K562 (cell line): ENCODE results near the gene IFNGR1.

Experiments used
- CEBPG ChIP-seq, 3 experiments: fragments of 200-800 bp in 1 of 3; sonication (Bioruptor generic) in 1 of 3; sonication (generic) in 1 of 3; formaldehyde crosslinking in 1 of 3; IDR thresholded peaks in 2 of 3; conservative IDR thresholded peaks in 1 of 3; 2 replicates each; pipeline versions ENCODE4 v1.6.1 to v1.8.0; 2016 to 2022; ENCODE audit warnings: missing compliant biosample characterization in 2 of 3, missing genetic modification characterization in 2 of 3, mild to moderate bottlenecking in 1 of 3, missing genetic modification reagents in 1 of 3
- CHCHD3 ChIP-seq: fragments of 250-450 bp; sonication (Bioruptor Pico); IDR thresholded peaks from 2 replicates; pipeline ENCODE4 v2.1.2; 2022; ENCODE audit warnings: mild to moderate bottlenecking
- EP300 ChIP-seq: IDR thresholded peaks from 2 replicates; pipeline ENCODE4 v1.6.1; 2012; ENCODE audit warnings: low read length, improper control_type of control experiment
- FOS ChIP-seq: IDR thresholded peaks from 3 replicates; pipeline ENCODE4 v1.6.1; 2011; ENCODE audit not compliant: insufficient read length; ENCODE audit errors: extremely low read depth
- GATA2 ChIP-seq: sonication (generic); formaldehyde crosslinking; IDR thresholded peaks from 2 replicates; pipeline ENCODE4 v1.4.0; 2020; ENCODE audit warnings: mild to moderate bottlenecking, missing genetic modification reagents
- HSF4 ChIP-seq: fragments of 250-450 bp; sonication (Bioruptor Pico); IDR thresholded peaks from 2 replicates; pipeline ENCODE4 v2.1.2; 2022; ENCODE audit warnings: mild to moderate bottlenecking, moderate library complexity, borderline replicate concordance
- KAT2B ChIP-seq: IDR thresholded peaks from one replicate; pipeline ENCODE4 v1.6.1; 2012; ENCODE audit warnings: low read depth, mild to moderate bottlenecking, control low read depth, inconsistent platforms, low read length, moderate library complexity
- PCBP2 ChIP-seq: fragments of 200-400 bp; formaldehyde crosslinking; IDR thresholded peaks from 2 replicates; pipeline ENCODE4 v1.6.1; 2018; ENCODE audit warnings: low read length, low read depth, mild to moderate bottlenecking, moderate library complexity; ENCODE audit not compliant: poor library complexity, severe bottlenecking
- RBM34 ChIP-seq: fragments of 200-400 bp; formaldehyde crosslinking; IDR thresholded peaks from 2 replicates; pipeline ENCODE4 v1.6.1; 2018; ENCODE audit warnings: low read length, borderline replicate concordance; ENCODE audit not compliant: insufficient read depth
- RNF2 ChIP-seq: sonication (generic); IDR thresholded peaks from 2 replicates; pipeline ENCODE4 v1.6.1; 2016
- TRIM24 ChIP-seq, 2 experiments: fragments of 450-650 bp; IDR thresholded peaks; 2 replicates each; pipeline ENCODE4 v1.6.1; 2016
- YY1 ChIP-seq, 3 experiments: IDR thresholded peaks; 2 replicates each; pipeline ENCODE4 v1.6.1; 2011; ENCODE audit warnings: low read length in 2 of 3, mild to moderate bottlenecking in 2 of 3, moderate library complexity in 2 of 3, borderline replicate concordance in 1 of 3, control low read depth in 1 of 3, low read depth in 1 of 3; ENCODE audit not compliant: insufficient read depth in 3 of 3, insufficient replicate concordance in 2 of 3, control insufficient read depth in 1 of 3, insufficient read length in 1 of 3; ENCODE audit errors: extremely low read depth in 1 of 3
- ZC3H4 ChIP-seq: sonication (generic); formaldehyde crosslinking; IDR thresholded peaks from 2 replicates; pipeline ENCODE4 v1.9.0; 2021; ENCODE audit warnings: missing genetic modification reagents, borderline replicate concordance
- TF ChIP-seq, protein P1 (sequence below), 3 experiments: IDR thresholded peaks in 2 of 3; conservative IDR thresholded peaks in 1 of 3; 2 replicates each; pipeline ENCODE4 v1.5.1; 2011 to 2012; ENCODE audit warnings: low read length in 3 of 3, mild to moderate bottlenecking in 3 of 3, control low read depth in 2 of 3, improper control_type of control experiment in 1 of 3, inconsistent platforms in 1 of 3, low read depth in 1 of 3, mixed read lengths in 1 of 3, moderate library complexity in 1 of 3; ENCODE audit not compliant: insufficient read depth in 2 of 3

DNA sequence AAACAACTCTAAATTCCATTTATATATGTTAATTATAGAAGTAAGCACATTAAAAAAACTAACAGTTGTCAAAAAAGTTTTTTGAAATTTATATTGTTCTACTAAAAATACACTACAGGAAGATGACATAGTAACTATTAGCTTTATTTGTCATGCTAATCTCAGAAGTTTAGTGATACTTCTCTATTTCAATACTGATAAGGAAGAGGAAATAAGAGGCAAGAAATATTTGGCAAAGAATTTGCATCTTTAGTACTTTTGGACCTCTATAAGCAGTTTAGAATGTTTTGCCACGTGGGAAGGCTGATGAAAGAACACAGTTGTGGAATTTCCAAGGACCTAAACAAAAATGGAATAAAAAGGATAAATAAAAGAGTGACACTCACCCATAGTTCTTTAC lies 12.6 kb downstream of the IFNGR1 start:
- TF ChIP-seq GATA2 (CRISPR knock-in tag) (no peak), HSF4 (no peak), RNF2 (no peak), RBM34 (no peak), CEBPG (CRISPR knock-in tag; IDR thresholded peaks at IDR 0.05) (no peak), CEBPG (tag; conservative IDR thresholded peaks at IDR 0.05 in 1 of 2, IDR thresholded peaks at IDR 0.05 in 1 of 2) (no peak), FOS (no peak), EP300 (no peak), YY1 (IDR thresholded peaks at IDR 0.05; ENCODE audit: borderline replicate concordance in 1 of 3, control insufficient read depth in 1 of 3, extremely low read depth in 1 of 3, insufficient read depth in 3 of 3, insufficient read length in 1 of 3, insufficient replicate concordance in 2 of 3, low read depth in 1 of 3, low read length in 2 of 3) (no peak), PCBP2 (no peak), ZC3H4 (CRISPR knock-in tag) (no peak), CHCHD3 (no peak), TRIM24 (IDR thresholded peaks at IDR 0.05) (no peak), KAT2B (no peak)
- TF ChIP-seq, protein P1, sequence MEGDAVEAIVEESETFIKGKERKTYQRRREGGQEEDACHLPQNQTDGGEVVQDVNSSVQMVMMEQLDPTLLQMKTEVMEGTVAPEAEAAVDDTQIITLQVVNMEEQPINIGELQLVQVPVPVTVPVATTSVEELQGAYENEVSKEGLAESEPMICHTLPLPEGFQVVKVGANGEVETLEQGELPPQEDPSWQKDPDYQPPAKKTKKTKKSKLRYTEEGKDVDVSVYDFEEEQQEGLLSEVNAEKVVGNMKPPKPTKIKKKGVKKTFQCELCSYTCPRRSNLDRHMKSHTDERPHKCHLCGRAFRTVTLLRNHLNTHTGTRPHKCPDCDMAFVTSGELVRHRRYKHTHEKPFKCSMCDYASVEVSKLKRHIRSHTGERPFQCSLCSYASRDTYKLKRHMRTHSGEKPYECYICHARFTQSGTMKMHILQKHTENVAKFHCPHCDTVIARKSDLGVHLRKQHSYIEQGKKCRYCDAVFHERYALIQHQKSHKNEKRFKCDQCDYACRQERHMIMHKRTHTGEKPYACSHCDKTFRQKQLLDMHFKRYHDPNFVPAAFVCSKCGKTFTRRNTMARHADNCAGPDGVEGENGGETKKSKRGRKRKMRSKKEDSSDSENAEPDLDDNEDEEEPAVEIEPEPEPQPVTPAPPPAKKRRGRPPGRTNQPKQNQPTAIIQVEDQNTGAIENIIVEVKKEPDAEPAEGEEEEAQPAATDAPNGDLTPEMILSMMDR (IDR thresholded peaks at IDR 0.05 in 2 of 3, conservative IDR thresholded peaks at IDR 0.05 in 1 of 3; ENCODE audit: insufficient read depth in 2 of 3, low read depth in 1 of 3, low read length in 3 of 3), result no peak
